BLaER1 treated with 17β-estradiol and CSF1 and Interleukin-3, amounts not matched to agents 10 nM and 100 nM (cell line): ENCODE data around the gene PODNL1.
"Not testable (repeated sequence)": the region's sequence is repeated elsewhere in the genome, so short reads cannot be mapped to it uniquely, and the experiment has no call there.

Experiments
- H3K27ac ChIP-seq, 11 experiments: shearing (Covaris generic); formaldehyde crosslinking; 2 replicates each; pipeline ENCODE4 v1.8.1; 2022
- H3K27me3 ChIP-seq, 11 experiments: shearing (Covaris generic); formaldehyde crosslinking; 2 replicates each; pipeline ENCODE4 v1.8.1; 2022
- H3K36me3 ChIP-seq, 11 experiments: shearing (Covaris generic); formaldehyde crosslinking; 2 replicates each; pipeline ENCODE4 v1.8.1; 2022
- H3K4me1 ChIP-seq, 10 experiments: shearing (Covaris generic); formaldehyde crosslinking; 2 replicates each; pipeline ENCODE4 v1.8.1; 2022
- H3K4me2 ChIP-seq, 11 experiments: shearing (Covaris generic); formaldehyde crosslinking; 2 replicates each; pipeline ENCODE4 v1.8.1; 2022
- H3K4me3 ChIP-seq, 10 experiments: shearing (Covaris generic); formaldehyde crosslinking; 2 replicates each; pipeline ENCODE4 v1.8.1; 2022
- H3K9ac ChIP-seq, 11 experiments: shearing (Covaris generic); formaldehyde crosslinking; 2 replicates each; pipeline ENCODE4 v1.8.1; 2022
- H3K9me3 ChIP-seq, 11 experiments: shearing (Covaris generic); formaldehyde crosslinking; replicated peaks in 1 of 11; 2 replicates each; pipeline ENCODE4 v1.8.1; 2022
- H4K20me1 ChIP-seq, 11 experiments: shearing (Covaris generic); formaldehyde crosslinking; 2 replicates each; pipeline ENCODE4 v1.8.1; 2022
- Cebpa-rat ChIP-seq, 11 experiments: shearing (Covaris generic); IDR thresholded peaks; 2 replicates each; pipeline ENCODE4 v1.8.1; 2022

Gene PODNL1

DNA sequence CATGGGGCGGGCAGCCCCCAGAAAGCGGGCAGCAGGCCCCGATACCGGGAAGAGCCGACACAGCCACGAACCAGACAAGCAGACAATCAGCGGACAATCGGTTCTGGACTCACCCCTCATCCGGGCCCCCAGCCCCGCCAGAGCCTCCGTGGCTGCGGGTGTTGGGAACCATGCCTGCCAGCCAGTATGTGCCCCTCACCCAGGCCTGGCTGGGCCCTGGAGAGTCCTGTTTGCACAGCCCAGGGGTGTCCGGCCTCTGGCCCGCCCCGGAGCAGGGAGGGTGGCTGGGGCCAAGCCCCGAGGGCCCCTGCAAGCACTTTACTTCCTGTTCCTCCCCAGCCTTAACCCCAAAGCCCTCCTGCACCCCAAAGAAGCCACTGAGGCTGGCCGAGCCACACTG is 7.8 kb downstream of the PODNL1 start:
- no peak overlapping the region for H3K4me3 ChIP-seq
- peaks cover 0 to 19% (median 0%) of the 10 kb centered on the region in 11 experiments; a peak in 5 of 22 replicates for H4K20me1 ChIP-seq
- 0 out of 22 replicates have a peak overlapping the region, but pooled peaks of 1 of the 11 experiments have one; percentile 18 for H3K9ac ChIP-seq
- peaks cover 0 to 16% (median 6%) of the 10 kb centered on the region in 10 experiments; a peak in 10 of 20 replicates for H3K4me1 ChIP-seq
- H3K27ac ChIP-seq: no peak overlapping the region; a peak in 1 of 22 replicates
- no peak for TF ChIP-seq Cebpa-rat (IDR thresholded peaks at IDR 0.05)
- no peaks in the 10 kb centered on the region for H3K27me3 ChIP-seq
- H3K4me2 ChIP-seq: no peak overlapping the region
- peaks cover 34 to 52% (median 47%) of the 10 kb centered on the region in 11 experiments for H3K36me3 ChIP-seq
- H3K9me3 ChIP-seq: no peaks in the 10 kb centered on the region

DNA sequence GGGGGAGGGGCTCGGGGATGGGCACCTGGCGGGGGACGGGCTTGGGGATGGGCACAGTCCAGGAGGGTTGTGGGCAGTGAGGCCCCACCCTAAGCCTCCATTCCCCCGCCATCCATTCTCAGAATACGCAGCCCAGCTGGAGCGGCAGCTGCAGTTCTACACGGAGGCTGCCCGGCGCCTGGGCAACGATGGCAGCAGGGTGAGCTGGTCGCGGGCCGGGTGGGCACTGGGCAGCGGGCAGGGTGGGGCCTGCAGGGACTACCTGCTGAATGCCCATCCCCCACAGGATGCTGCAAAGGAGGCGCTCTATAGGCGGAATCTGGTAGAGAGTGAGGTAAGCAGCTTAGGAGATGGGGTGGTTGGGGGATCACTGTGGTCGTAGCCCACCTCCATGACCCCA is 8.3 kb downstream of the PODNL1 start:
- H4K20me1 ChIP-seq: peaks cover 0 to 19% (median 0%) of the 10 kb centered on the region in 11 experiments; a peak in 5 of 22 replicates
- peaks cover 0 to 15% (median 6%) of the 10 kb centered on the region in 10 experiments; a peak in 10 of 20 replicates for H3K4me1 ChIP-seq
- H3K36me3 ChIP-seq: peaks cover 39 to 57% (median 52%) of the 10 kb centered on the region in 11 experiments
- no peak overlapping the region for H3K27ac ChIP-seq
- H3K27me3 ChIP-seq: no peaks in the 10 kb centered on the region
- no peak overlapping the region for H3K9ac ChIP-seq
- no peaks in the 10 kb centered on the region for H3K9me3 ChIP-seq
- no peak overlapping the region for H3K4me3 ChIP-seq
- no peak overlapping the region for H3K4me2 ChIP-seq
- no peak for TF ChIP-seq Cebpa-rat (IDR thresholded peaks at IDR 0.05)

DNA sequence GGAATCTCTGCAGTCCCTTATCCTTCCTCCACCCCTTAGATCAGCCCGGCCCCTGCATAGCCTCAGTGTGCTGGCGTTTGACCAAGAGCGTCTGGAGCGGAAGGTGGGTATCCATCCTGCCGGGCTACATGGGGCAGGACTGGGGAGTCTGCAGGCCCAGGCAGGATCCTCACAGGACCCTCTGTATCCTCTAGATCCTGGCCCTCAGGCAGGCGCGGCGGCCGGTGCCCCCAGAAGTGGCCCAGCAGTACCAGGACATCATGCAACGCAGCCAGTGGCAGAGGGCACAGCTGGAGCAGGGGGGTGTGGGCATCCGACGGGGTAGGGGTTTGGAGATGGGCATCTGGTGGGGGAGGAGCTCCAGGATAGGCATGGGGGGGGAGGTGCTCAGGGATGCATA is 8.9 kb downstream of the PODNL1 start:
- Histone ChIP-seq H4K20me1 (peaks cover 0 to 19% (median 0%) of the 10 kb centered on the region in 11 experiments; a peak in 5 of 22 replicates), H3K4me2 (no peak overlapping the region), H3K4me3 (no peak overlapping the region), H3K27me3 (no peaks in the 10 kb centered on the region), H3K36me3 (peaks cover 45 to 63% (median 57%) of the 10 kb centered on the region in 11 experiments), H3K9ac (no peak overlapping the region), H3K4me1 (peaks cover 0 to 15% (median 6%) of the 10 kb centered on the region in 10 experiments; a peak in 10 of 20 replicates), H3K27ac (no peak overlapping the region), H3K9me3 (no peaks in the 10 kb centered on the region)
- no peak for TF ChIP-seq Cebpa-rat (IDR thresholded peaks at IDR 0.05)

DNA sequence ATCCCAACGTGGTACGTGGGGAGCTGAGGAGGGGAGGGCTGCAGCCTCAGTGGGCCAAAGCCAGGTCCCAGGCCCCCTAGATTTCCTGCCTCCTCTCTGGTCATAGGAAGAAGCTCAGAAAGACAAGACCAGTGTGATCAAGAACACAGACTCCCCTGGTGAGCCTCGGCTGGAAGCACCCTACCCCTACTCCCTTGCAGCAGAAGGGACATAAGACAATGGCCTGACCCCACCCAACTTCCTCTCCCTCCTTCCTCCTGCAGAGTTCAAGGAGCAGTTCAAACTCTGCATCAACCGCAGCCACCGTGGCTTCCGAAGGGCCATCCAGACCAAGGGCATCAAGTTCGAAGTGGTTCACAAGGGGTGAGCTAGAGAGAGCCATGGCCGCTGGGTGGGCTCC is 11.5 kb downstream of the PODNL1 start:
- Histone ChIP-seq H3K36me3 (peaks cover 70 to 89% (median 82%) of the 10 kb centered on the region in 11 experiments), H4K20me1 (peaks cover 0 to 13% (median 0%) of the 10 kb centered on the region in 11 experiments; a peak in 4 of 22 replicates), H3K9me3 (no peaks in the 10 kb centered on the region), H3K4me3 (no peak overlapping the region), H3K4me1 (peaks cover 0 to 15% (median 6%) of the 10 kb centered on the region in 10 experiments; a peak in 10 of 20 replicates), H3K9ac (peak overlapping the region in 1 of 11 experiments; percentile 8; a peak in 1 of 22 replicates), H3K27me3 (no peaks in the 10 kb centered on the region), H3K4me2 (peak overlapping the region in 5 of 11 experiments; percentile 22 to 63 (median 57); a peak in 9 of 22 replicates), H3K27ac (peak overlapping the region in 2 of 11 experiments; percentile 20 to 32; a peak in 4 of 22 replicates)
- TF ChIP-seq Cebpa-rat (IDR thresholded peaks at IDR 0.05): no peak

DNA sequence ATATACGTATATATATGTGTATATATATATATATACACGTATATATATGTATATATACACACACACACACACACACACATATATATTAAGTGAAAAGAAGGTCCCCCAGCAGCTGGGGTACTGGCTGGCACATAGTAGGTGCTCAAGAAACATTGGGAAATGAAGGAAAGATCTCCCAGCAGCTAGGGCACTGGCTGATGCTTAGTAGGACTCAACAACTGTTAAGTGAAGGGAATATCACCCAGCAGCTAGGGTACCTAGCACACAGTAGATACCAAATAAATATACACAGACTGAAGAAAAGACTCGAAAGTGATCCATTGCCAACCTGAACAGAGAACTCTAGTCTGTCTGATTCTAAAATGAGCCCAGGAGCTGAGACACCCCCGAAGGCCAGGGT is 12.2 kb downstream of the PODNL1 start:
- Histone ChIP-seq H3K27me3 (no peaks in the 10 kb centered on the region), H3K27ac (peak overlapping the region in 2 of 11 experiments; percentile 20 to 32; a peak in 2 of 22 replicates), H3K36me3 (peaks cover 75 to 90% (median 82%) of the 10 kb centered on the region in 11 experiments), H3K4me2 (peak overlapping the region in 5 of 11 experiments; percentile 22 to 63 (median 57); a peak in 7 of 22 replicates), H3K9ac (no peak overlapping the region), H3K4me1 (peaks cover 0 to 15% (median 6%) of the 10 kb centered on the region in 10 experiments; a peak in 10 of 20 replicates), H3K4me3 (no peak overlapping the region), H4K20me1 (peaks cover 0 to 13% (median 0%) of the 10 kb centered on the region in 11 experiments; a peak in 4 of 22 replicates), H3K9me3 (peaks cover under 1 to 6% (median 4%) of the 10 kb centered on the region in 11 experiments; a peak in 21 of 22 replicates)
- no peak for TF ChIP-seq Cebpa-rat (IDR thresholded peaks at IDR 0.05)

DNA sequence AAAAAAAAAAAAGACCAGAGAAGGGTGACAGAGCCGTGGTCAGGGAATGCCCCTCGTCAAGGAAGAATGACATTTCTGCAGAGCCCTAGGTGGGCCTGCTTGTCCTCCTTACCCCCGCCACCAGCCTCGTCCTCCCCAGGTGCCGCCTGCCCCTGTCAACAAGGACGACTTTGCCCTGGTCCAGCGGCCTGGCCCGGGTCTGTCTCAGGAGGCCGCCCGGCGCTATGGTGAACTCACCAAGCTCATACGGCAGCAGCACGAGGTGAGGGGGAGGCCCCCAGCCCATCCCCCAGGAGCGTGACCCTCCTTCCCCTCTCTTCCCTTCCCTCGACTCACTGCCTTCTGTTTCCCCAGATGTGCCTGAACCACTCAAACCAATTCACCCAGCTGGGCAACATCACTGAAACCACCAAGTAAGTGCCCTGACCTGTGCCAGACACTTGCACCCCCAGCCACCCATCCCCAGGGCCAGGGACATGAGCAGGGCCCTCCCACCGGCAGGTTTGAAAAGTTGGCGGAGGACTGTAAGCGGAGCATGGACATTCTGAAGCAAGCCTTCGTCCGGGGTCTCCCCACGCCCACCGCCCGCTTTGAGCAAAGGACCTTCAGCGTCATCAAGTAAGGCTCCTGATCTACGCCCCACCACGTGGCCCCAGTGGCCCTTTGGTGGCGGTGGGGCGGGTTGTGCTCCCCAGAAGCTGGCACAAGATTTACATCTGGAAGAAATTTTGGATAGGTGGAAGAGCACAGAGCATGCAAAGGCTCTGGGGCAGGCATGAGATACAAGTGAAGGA is 14.8 kb downstream of the PODNL1 start:
- peaks cover 0 to 6% (median 0%) of the 10 kb centered on the region in 11 experiments; a peak in 2 of 22 replicates for H4K20me1 ChIP-seq
- H3K36me3 ChIP-seq: peaks cover 91 to 96% (median 94%) of the 10 kb centered on the region in 11 experiments
- H3K4me2 ChIP-seq: no peak overlapping the region
- no peak overlapping the region for H3K4me3 ChIP-seq
- H3K9ac ChIP-seq: no peak overlapping the region
- peaks cover 0 to 15% (median 6%) of the 10 kb centered on the region in 10 experiments; a peak in 9 of 20 replicates for H3K4me1 ChIP-seq
- peaks cover 7 to 16% (median 11%) of the 10 kb centered on the region in 11 experiments; a peak in 21 of 22 replicates for H3K9me3 ChIP-seq
- no peak overlapping the region for H3K27ac ChIP-seq
- TF ChIP-seq Cebpa-rat (IDR thresholded peaks at IDR 0.05): no peak
- H3K27me3 ChIP-seq: no peaks in the 10 kb centered on the region

DNA sequence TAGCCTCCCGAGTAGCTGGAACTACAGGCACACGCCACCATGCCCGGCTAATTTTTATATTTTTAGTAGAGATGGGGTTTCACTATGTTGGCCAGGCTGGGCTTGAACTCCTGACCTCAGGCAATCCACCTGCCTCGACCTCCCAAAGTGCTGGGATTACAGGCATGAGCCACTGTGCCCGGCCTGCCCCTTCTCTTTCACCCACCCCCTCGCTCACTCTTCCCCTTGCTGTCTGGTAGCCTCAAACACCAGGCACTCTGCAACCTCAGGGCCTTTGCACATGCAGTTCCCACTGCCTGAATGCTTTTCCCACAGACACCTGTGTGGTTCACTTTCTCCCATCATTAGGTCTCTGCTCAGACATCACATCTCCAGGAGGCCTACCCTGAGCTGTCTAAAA is 16.1 kb downstream of the PODNL1 start:
- H3K9me3 ChIP-seq: peaks cover 7 to 16% (median 11%) of the 10 kb centered on the region in 11 experiments; a peak in 21 of 22 replicates
- not testable (repeated sequence) for H3K27ac ChIP-seq, H3K9ac ChIP-seq, H4K20me1 ChIP-seq, H3K4me2 ChIP-seq, H3K27me3 ChIP-seq, H3K4me3 ChIP-seq
- H3K4me1 ChIP-seq: peaks cover 0 to 12% (median 5%) of the 10 kb centered on the region in 10 experiments; a peak in 9 of 20 replicates
- peaks cover 89 to 97% (median 94%) of the 10 kb centered on the region in 11 experiments for H3K36me3 ChIP-seq

DNA sequence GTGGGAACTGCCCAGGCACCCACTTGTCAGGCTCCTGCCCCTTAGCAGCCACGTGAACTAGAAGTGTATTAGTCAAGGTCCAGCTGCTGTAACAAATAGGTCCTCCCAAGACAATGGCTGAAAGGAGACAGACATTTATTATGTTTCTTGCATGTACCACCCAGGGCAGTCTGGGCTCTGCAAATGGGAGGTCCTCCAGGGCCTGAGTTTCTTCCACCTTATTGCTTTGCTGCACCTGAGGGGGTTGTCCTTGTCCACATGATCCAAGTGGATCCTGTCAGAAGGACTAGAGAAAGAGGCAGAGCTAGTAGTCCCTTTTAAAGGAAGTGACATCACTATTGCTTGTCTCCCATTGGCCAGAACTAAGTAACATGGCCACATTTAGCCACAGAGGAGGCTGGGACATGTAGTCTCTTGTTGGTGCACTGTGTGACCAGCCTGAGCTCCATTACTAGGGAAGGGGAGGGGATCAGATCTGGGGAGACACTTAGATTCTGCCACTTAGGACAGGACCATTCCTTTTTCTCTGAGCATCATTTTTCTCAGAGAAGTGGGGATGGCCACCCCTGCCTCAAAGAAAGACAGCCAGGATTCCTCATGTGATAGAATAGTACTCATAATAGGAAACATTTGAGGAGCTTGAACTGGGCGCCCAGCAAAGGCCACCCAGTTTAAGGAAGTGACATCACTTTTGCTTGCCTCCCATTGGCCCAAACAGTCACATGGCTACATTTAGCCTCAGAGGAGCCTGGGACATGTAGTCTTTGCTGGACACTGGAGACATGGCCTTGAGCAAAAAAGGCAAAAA is 17.1 kb downstream of the PODNL1 start:
- Histone ChIP-seq H3K4me1 (peaks cover 0 to 2% (median under 1%) of the 10 kb centered on the region in 10 experiments; a peak in 8 of 20 replicates), H3K36me3 (peaks cover 87 to 97% (median 93%) of the 10 kb centered on the region in 11 experiments), H3K9me3 (peaks cover 7 to 16% (median 11%) of the 10 kb centered on the region in 11 experiments; a peak in 21 of 22 replicates), H3K9ac (no peak overlapping the region), H3K4me3 (no peak overlapping the region), H3K27me3 (no peaks in the 10 kb centered on the region), H3K27ac (peak overlapping the region in 1 of 11 experiments; percentile 5; a peak in 1 of 22 replicates), H4K20me1 (no peaks in the 10 kb centered on the region; a peak in 1 of 22 replicates), H3K4me2 (no peak overlapping the region)
- TF ChIP-seq Cebpa-rat (IDR thresholded peaks at IDR 0.05): no peak
